ENCODE results near the gene LCORL.

GRCh38 chr4:17933126-17933525, 88.4 kb downstream of the LCORL start:
- TF ChIP-seq CTCF (IDR thresholded peaks at IDR 0.05): no peak
- TF ChIP-seq POLR2A (IDR thresholded peaks at IDR 0.05): no peak

All from heart left ventricle (tissue), 13 donors.